Measurements from ENCODE around the gene REXO4. TPM values are rescaled to one million over a fixed set of nuclear protein-coding genes. Genes with fewer than 3 reads are reported as not detected.
"Not testable (repeated sequence)": the region's sequence is repeated elsewhere in the genome, so short reads cannot be mapped to it uniquely, and the experiment has no call there.

REXO4 gene
- total RNA-seq, 2 donors from 2014 or later: 20.6 to 28.3 TPM

- DNase-seq (ENCODE audit: low spot score in 2 of 2) (no peak), ATAC-seq (no peak)
- Mint-ChIP-seq H3K27ac (no peak overlapping the region), H3K9me3 (no peaks in the 10 kb centered on the region), H3K36me3 (no peaks in the 10 kb centered on the region)
These were observed 31.5 kb downstream of the REXO4 start for GRCh38 chr9:133386338-133386737.

- H3K9me3 Mint-ChIP-seq: no peaks in the 10 kb centered on the region
- ATAC-seq (no peak), DNase-seq (ENCODE audit: low spot score in 2 of 2) (no peak)
- H3K36me3 Mint-ChIP-seq: no peaks in the 10 kb centered on the region
- H3K27ac Mint-ChIP-seq: no peak overlapping the region
These were observed 32.4 kb downstream of the REXO4 start for GRCh38 chr9:133385452-133385851.

- no peak for DNase-seq (ENCODE audit: low spot score in 2 of 2)
- H3K27ac Mint-ChIP-seq: no peak overlapping the region
- no peak for ATAC-seq
- H3K9me3 Mint-ChIP-seq: no peaks in the 10 kb centered on the region
- no peaks in the 10 kb centered on the region for H3K36me3 Mint-ChIP-seq
These were observed 33.0 kb downstream of the REXO4 start for GRCh38 chr9:133384736-133385321.

GRCh38 chr9:133383438-133383837 is 34.4 kb downstream of the REXO4 start:
- Mint-ChIP-seq H3K27ac (no peak overlapping the region), H3K9me3 (no peaks in the 10 kb centered on the region), H3K36me3 (no peaks in the 10 kb centered on the region)
- DNase-seq (ENCODE audit: low spot score in 2 of 2): no peak
- no peak for ATAC-seq

GRCh38 chr9:133382507-133383141 is 35.2 kb downstream of the REXO4 start:
- H3K27ac Mint-ChIP-seq: no peak overlapping the region
- DNase-seq (ENCODE audit: low spot score in 2 of 2): no peak
- no peaks in the 10 kb centered on the region for H3K36me3 Mint-ChIP-seq
- ATAC-seq: no peak
- no peaks in the 10 kb centered on the region for H3K9me3 Mint-ChIP-seq

- DNase-seq (ENCODE audit: low spot score in 2 of 2): no peak
- ATAC-seq: no peak
- Mint-ChIP-seq H3K36me3 (no peaks in the 10 kb centered on the region), H3K9me3 (no peaks in the 10 kb centered on the region), H3K27ac (no peak overlapping the region)
These were observed 37.1 kb downstream of the REXO4 start for GRCh38 chr9:133380734-133381133.

- ATAC-seq (no peak), DNase-seq (ENCODE audit: low spot score in 2 of 2) (no peak)
- Mint-ChIP-seq H3K27ac (no peak overlapping the region), H3K9me3 (no peaks in the 10 kb centered on the region), H3K36me3 (peaks cover 6 to 9% of the 10 kb centered on the region in 2 donors)
These were observed 38.4 kb downstream of the REXO4 start for GRCh38 chr9:133379153-133380086.

GRCh38 chr9:133378408-133378962 is 39.3 kb downstream of the REXO4 start:
- H3K27ac Mint-ChIP-seq: no peak overlapping the region
- peaks cover 9 to 12% of the 10 kb centered on the region in 2 donors for H3K36me3 Mint-ChIP-seq
- no peaks in the 10 kb centered on the region for H3K9me3 Mint-ChIP-seq
- DNase-seq (ENCODE audit: low spot score in 2 of 2): no peak
- ATAC-seq: no peak

- DNase-seq (ENCODE audit: low spot score in 2 of 2): no peak
- no peak for ATAC-seq
- Mint-ChIP-seq H3K27ac (no peak overlapping the region), H3K9me3 (no peaks in the 10 kb centered on the region), H3K36me3 (peaks cover 15 to 18% of the 10 kb centered on the region in 2 donors)
These were observed 40.0 kb downstream of the REXO4 start for GRCh38 chr9:133377721-133378216.

GRCh38 chr9:133377280-133377679 is 40.5 kb downstream of the REXO4 start:
- ATAC-seq; H3K27ac Mint-ChIP-seq; DNase-seq (ENCODE audit: low spot score in 2 of 2); H3K9me3 Mint-ChIP-seq: not testable (repeated sequence)
- H3K36me3 Mint-ChIP-seq: peaks cover 20 to 22% of the 10 kb centered on the region in 2 donors

- Mint-ChIP-seq H3K9me3 (no peaks in the 10 kb centered on the region), H3K36me3 (peaks cover 23 to 30% of the 10 kb centered on the region in 2 donors), H3K27ac (peak within 1 kb of the TSS; percentile 93 to 98)
- DNase-seq (ENCODE audit: low spot score in 2 of 2): peak; percentile 93 to 99
- peak; percentile 68 to 81 for ATAC-seq
These were observed 41.8 kb downstream of the REXO4 start, which contains the start of the genes STKLD1 and SURF4 for GRCh38 chr9:133375724-133376654. STKLD1 (plus strand) TSS chr9:133376366; CDS start chr9:133376474, 108 bp downstream. SURF4 (minus strand) TSS chr9:133376060; CDS start chr9:133375969, 91 bp downstream.

GRCh38 chr9:133375116-133375723 is 42.6 kb downstream of the REXO4 start:
- DNase-seq (ENCODE audit: low spot score in 2 of 2) (no peak), ATAC-seq (no peak)
- peaks cover 28 to 38% of the 10 kb centered on the region in 2 donors for H3K36me3 Mint-ChIP-seq

GRCh38 chr9:133374612-133375115 is 43.1 kb downstream of the REXO4 start:
- H3K36me3 Mint-ChIP-seq: peaks cover 34 to 43% of the 10 kb centered on the region in 2 donors
- DNase-seq (ENCODE audit: low spot score in 2 of 2) (no peak), ATAC-seq (peak; percentile 21 to 39)
- H3K9me3 Mint-ChIP-seq: no peaks in the 10 kb centered on the region
- peak overlapping the region; percentile 93 to 98 for H3K27ac Mint-ChIP-seq

More at GRCh38 chr9:133375116-133375723, 42.6 kb downstream of the REXO4 start:
- Mint-ChIP-seq H3K9me3 (no peaks in the 10 kb centered on the region), H3K27ac (peak overlapping the region; percentile 93 to 98)

- no peak for DNase-seq (ENCODE audit: low spot score in 2 of 2)
- no peaks in the 10 kb centered on the region for H3K9me3 Mint-ChIP-seq
- H3K27ac Mint-ChIP-seq: peak overlapping the region; percentile 65 to 98
- peaks cover 51 to 58% of the 10 kb centered on the region in 2 donors for H3K36me3 Mint-ChIP-seq
- ATAC-seq: no peak
These were observed 45.7 kb downstream of the REXO4 start for GRCh38 chr9:133372144-133372543.

GRCh38 chr9:133371261-133371711 is 46.5 kb downstream of the REXO4 start:
- peaks cover 51 to 58% of the 10 kb centered on the region in 2 donors for H3K36me3 Mint-ChIP-seq
- DNase-seq (ENCODE audit: low spot score in 2 of 2) (peak; percentile 70 to 86), ATAC-seq (peak; percentile 72 to 73)
- no peaks in the 10 kb centered on the region for H3K9me3 Mint-ChIP-seq
- peak overlapping the region; percentile 65 to 98 for H3K27ac Mint-ChIP-seq

All from activated naive CD4-positive, alpha-beta T cell treated with anti-CD3 and anti-CD28 coated beads, Interleukin-2, amount 50 U/mL, for 72 hours (primary cell).